ENCODE measurements around the gene MT1B.
"Not testable (repeated sequence)": the region's sequence is repeated elsewhere in the genome, so short reads cannot be mapped to it uniquely, and the experiment has no call there.

Gene MT1B

GRCh38 chr16:56621665-56622445 lies 29.8 kb upstream of the MT1B start:
- DNase-seq: not testable (repeated sequence)

- not testable (repeated sequence) for DNase-seq
Observed at GRCh38 chr16:56623184-56623583, 28.5 kb upstream of the MT1B start.

- no peak for DNase-seq
Observed at GRCh38 chr16:56623637-56624036, 28.0 kb upstream of the MT1B start.

GRCh38 chr16:56625140-56625942 lies 26.3 kb upstream of the MT1B start, which contains the start of gene MT1E:
Gene MT1E, plus strand, starts transcription at chr16:56625781. Its CDS starts 71 bp downstream, at chr16:56625852.
- DNase-seq: no peak

GRCh38 chr16:56625943-56626654 lies 25.6 kb upstream of the MT1B start:
- DNase-seq: no peak

GRCh38 chr16:56626685-56627084 lies 25.0 kb upstream of the MT1B start:
- no peak for DNase-seq

GRCh38 chr16:56628486-56629350 lies 23.0 kb upstream of the MT1B start:
- no peak for DNase-seq

GRCh38 chr16:56629531-56629930 lies 22.2 kb upstream of the MT1B start:
- no peak for DNase-seq

- no peak for DNase-seq
Observed at GRCh38 chr16:56630134-56630533, 21.6 kb upstream of the MT1B start.

- DNase-seq: no peak
Observed at GRCh38 chr16:56631197-56631596, 20.5 kb upstream of the MT1B start.

- no peak for DNase-seq
Observed at GRCh38 chr16:56631832-56632155, 19.9 kb upstream of the MT1B start.

- DNase-seq: no peak
Observed at GRCh38 chr16:56632156-56632847, 19.4 kb upstream of the MT1B start, which contains the start of gene MT1M. Gene MT1M, plus strand, starts transcription at chr16:56632659. Its CDS starts 73 bp downstream, at chr16:56632732.

- DNase-seq: no peak
Observed at GRCh38 chr16:56632848-56633365, 18.8 kb upstream of the MT1B start.

GRCh38 chr16:56633535-56633934 lies 18.2 kb upstream of the MT1B start:
- DNase-seq: no peak

GRCh38 chr16:56634715-56635440 lies 16.8 kb upstream of the MT1B start:
- DNase-seq: no peak

- no peak for DNase-seq
Observed at GRCh38 chr16:56635441-56635967, 16.2 kb upstream of the MT1B start.

- DNase-seq: no peak
Observed at GRCh38 chr16:56636616-56637413, 14.9 kb upstream of the MT1B start.

- no peak for DNase-seq
Observed at GRCh38 chr16:56637814-56638750, 13.6 kb upstream of the MT1B start, which contains the start of gene MT1A. Gene MT1A, plus strand, starts transcription at chr16:56638666. Its CDS starts 73 bp downstream, at chr16:56638739.

Data from activated CD4-positive, CD25-positive, alpha-beta regulatory T cell treated with anti-CD3 and anti-CD28 coated beads, Interleukin-2, amount 50 U/mL, for 72 hours (primary cell).